Heart right ventricle (tissue), 16 donors: ENCODE data around the gene DBH. TPM values are rescaled to one million over a fixed set of nuclear protein-coding genes. Genes with fewer than 3 reads are reported as not detected.

Experiments
- ATAC-seq, 8 donors: fragments of 200-7000 bp; cut with Tn5 transposase; one replicate each; pipeline ENCODE4 v1.9.1; 2020; ENCODE audit warnings: mild to moderate bottlenecking in 8 of 8, moderate library complexity in 8 of 8, moderate number of reproducible peaks in 1 of 8
- DNase-seq, 2 donors: peaks; one replicate each; pipeline ENCODE4 v3.0.0-alpha.2; 2020
- H3K27ac ChIP-seq, 10 donors: fragments of 200-600 bp; sonication (generic) in 2 of 10; one replicate each; pipeline versions ENCODE4 v1.5.0 to v1.8.0; 2020 to 2022; ENCODE audit warnings: mild to moderate bottlenecking in 3 of 10
- H3K27me3 ChIP-seq, 7 donors: fragments of 200-600 bp; one replicate each; pipeline ENCODE4 v1.8.0; 2021 to 2022; ENCODE audit warnings: mild to moderate bottlenecking in 2 of 7
- H3K36me3 ChIP-seq, 9 donors: fragments of 200-600 bp; sonication (generic) in 1 of 9; one replicate each; pipeline versions ENCODE4 v1.5.0 to v1.8.0; 2020 to 2022; ENCODE audit warnings: mild to moderate bottlenecking in 2 of 9
- H3K4me1 ChIP-seq, 9 donors: fragments of 200-600 bp; sonication (generic) in 1 of 9; one replicate each; pipeline versions ENCODE4 v1.5.0 to v1.8.0; 2020 to 2022; ENCODE audit warnings: mild to moderate bottlenecking in 4 of 9
- H3K4me3 ChIP-seq, 10 donors: fragments of 200-600 bp; sonication (generic) in 2 of 10; one replicate each; pipeline versions ENCODE4 v1.5.0 to v1.8.0; 2020 to 2022; ENCODE audit warnings: mild to moderate bottlenecking in 7 of 10, moderate library complexity in 2 of 10
- H3K9me3 ChIP-seq, 11 donors: fragments of 200-600 bp in 10 of 11; sonication (generic) in 2 of 11; one replicate each; pipeline versions ENCODE4 v1.5.0 to v1.8.0; 2013 to 2022; ENCODE audit warnings: mild to moderate bottlenecking in 2 of 11, control low read depth in 1 of 11, moderate library complexity in 1 of 11
- CTCF ChIP-seq, 9 donors: fragments of 200-600 bp; sonication (generic) in 2 of 9; IDR thresholded peaks; one replicate each; pipeline versions ENCODE4 v1.5.0 to v1.8.0; 2021 to 2022; ENCODE audit warnings: antibody characterized with exemption in 9 of 9, mild to moderate bottlenecking in 5 of 9, moderate library complexity in 1 of 9
- WGBS, 2 donors: extraction: QIAGEN DNeasy Blood & Tissue Kit; methylation state at CpG; one replicate each; pipeline ENCODE4 v1.1.7; 2013; ENCODE audit warnings: inconsistent platforms in 1 of 2; 5-methylcytosine and 5-hydroxymethylcytosine counted together
- intact Hi-C, 10 donors: fragments of 100-400 bp; cut with DNase I; formaldehyde crosslinking; loops; one replicate each; pipeline versions ENCODE4 v1.11.1 to v1.14.2; 2022
- polyA plus RNA-seq, 2 donors: library from polyadenylated mRNA; stranded (reverse); fragments of 200-250 nt; gene quantifications; one replicate each; pipeline ENCODE4 v1.2.3, GENCODE V29; 2013
- total RNA-seq, 10 donors: library from RNA; stranded (reverse); fragmentation: NEBNext Ultra II Directional in 3 of 10; extraction: Animal tissue kit (Norgen Biotek cat#: 25700) in 3 of 10; gene quantifications; one replicate each; pipeline versions ENCODE4 v1.2.1 to v1.2.4, GENCODE V29; 2021 to 2023
- donor health status: Arrhythmogenic right ventricular cardiomyopathy.
- donor health status: ischemic (EF 13 %, LVEDD 7.1; RV severe dilation, severe dysfunction).
- donor health status: healthy with polysubstance abuse.
- donor health status: DM: no; HTN: yes; CAD: no.
- donor health status: DM: no; HTN: no; CAD: no.
- donor health status: ischemic (EF 25% LVEDD 6.9; RV normal size, moderate dysfunction).
- donor health status: ischemic (EF 25% LVEDD 5.7; RV mildly dilated, moderate dysfunction).
- donor health status: healthy.
- donor health status: DM: yes; HTN: yes; CAD: no.
- donor health status: Ischemic cardiomyopathy.
- donor health status: ischemic (EF 35%, LVEDD 5.7; RV mildly dilated, moderate dysfunction).
- donor health status: nonischemic (EF 11% LVEDD 7.7; RV severe dilation, severe dysfunction).
- donor health status: DM: yes; HTN: yes; CAD: no.
- donor health status: PGD.
- donor health status: ischemic (EF 29% LVEDD 5.4; RV normal size, mild dysfunction).
- donor health status: nonischemic (EF 23%, LVEDD 6.1; RV moderate dilation, normal function).

Gene DBH
- total and polyA plus RNA-seq, 12 donors = 0.01 to 0.09 TPM; not detected in 10

- no peaks in the 10 kb centered on the region for H3K36me3 ChIP-seq
- H3K27me3 ChIP-seq = no peaks in the 10 kb centered on the region
- TF ChIP-seq CTCF (IDR thresholded peaks at IDR 0.05) = no peak
- 87 to 91% methylated on average over 21 of the region's 21 CpGs for WGBS, 2 donors
- H3K9me3 ChIP-seq = no peaks in the 10 kb centered on the region
- H3K4me1 ChIP-seq = peaks cover 13 to 60% (median 45%) of the 10 kb centered on the region in 9 donors
- intact Hi-C loops = no loop called here
- H3K27ac ChIP-seq = peak overlapping the region in 1 of 10 donors; percentile 31
- DNase-seq (no peak), ATAC-seq (no peak)
- no peak overlapping the region for H3K4me3 ChIP-seq
Observed at GRCh38 chr9:133680250-133680975, 44.2 kb downstream of the DBH start.

GRCh38 chr9:133680976-133681657, 45.0 kb downstream of the DBH start:
- Histone ChIP-seq H3K4me1 (peaks cover 13 to 61% (median 45%) of the 10 kb centered on the region in 9 donors), H3K36me3 (no peaks in the 10 kb centered on the region), H3K27ac (no peak overlapping the region), H3K4me3 (no peak overlapping the region), H3K9me3 (no peaks in the 10 kb centered on the region), H3K27me3 (no peaks in the 10 kb centered on the region)
- DNase-seq (no peak), ATAC-seq (no peak)
- no peak for TF ChIP-seq CTCF (IDR thresholded peaks at IDR 0.05)
- 89 to 93% methylated on average over 20 of the region's 20 CpGs for WGBS, 2 donors
- intact Hi-C loops = no loop called here

GRCh38 chr9:133681658-133682306, 45.6 kb downstream of the DBH start:
- intact Hi-C loops = no loop called here
- no peaks in the 10 kb centered on the region for H3K27me3 ChIP-seq
- no peak for TF ChIP-seq CTCF (IDR thresholded peaks at IDR 0.05)
- H3K4me1 ChIP-seq = peaks cover 13 to 61% (median 45%) of the 10 kb centered on the region in 9 donors
- DNase-seq = no peak
- H3K27ac ChIP-seq = no peak overlapping the region
- H3K9me3 ChIP-seq = no peaks in the 10 kb centered on the region
- ATAC-seq = no peak
- 94 to 95% methylated on average over 35 of the region's 35 CpGs for WGBS, 2 donors
- no peak overlapping the region for H3K4me3 ChIP-seq
- H3K36me3 ChIP-seq = no peaks in the 10 kb centered on the region

GRCh38 chr9:133682818-133683585, 46.8 kb downstream of the DBH start:
- Histone ChIP-seq H3K27ac (peak overlapping the region in 9 of 10 donors; percentile 54 to 83 (median 73)), H3K36me3 (no peaks in the 10 kb centered on the region), H3K4me3 (peak overlapping the region in 1 of 10 donors; percentile 8), H3K27me3 (peaks cover 0 to 4% (median 0%) of the 10 kb centered on the region in 7 donors), H3K9me3 (no peaks in the 10 kb centered on the region), H3K4me1 (peaks cover 13 to 62% (median 44%) of the 10 kb centered on the region in 9 donors)
- DNase-seq = peak in 1 of 2 donors; percentile 55
- 65 to 69% methylated on average over 20 of the region's 20 CpGs for whole genome bisulfite sequencing, 2 donors
- intact Hi-C loops = no loop called here
- TF ChIP-seq CTCF (IDR thresholded peaks at IDR 0.05) = no peak
- ATAC-seq = peak in 6 of 8 donors; percentile 8 to 33 (median 20)
